ENCODE results near the gene PRR29.

- TF ChIP-seq, protein P1, sequence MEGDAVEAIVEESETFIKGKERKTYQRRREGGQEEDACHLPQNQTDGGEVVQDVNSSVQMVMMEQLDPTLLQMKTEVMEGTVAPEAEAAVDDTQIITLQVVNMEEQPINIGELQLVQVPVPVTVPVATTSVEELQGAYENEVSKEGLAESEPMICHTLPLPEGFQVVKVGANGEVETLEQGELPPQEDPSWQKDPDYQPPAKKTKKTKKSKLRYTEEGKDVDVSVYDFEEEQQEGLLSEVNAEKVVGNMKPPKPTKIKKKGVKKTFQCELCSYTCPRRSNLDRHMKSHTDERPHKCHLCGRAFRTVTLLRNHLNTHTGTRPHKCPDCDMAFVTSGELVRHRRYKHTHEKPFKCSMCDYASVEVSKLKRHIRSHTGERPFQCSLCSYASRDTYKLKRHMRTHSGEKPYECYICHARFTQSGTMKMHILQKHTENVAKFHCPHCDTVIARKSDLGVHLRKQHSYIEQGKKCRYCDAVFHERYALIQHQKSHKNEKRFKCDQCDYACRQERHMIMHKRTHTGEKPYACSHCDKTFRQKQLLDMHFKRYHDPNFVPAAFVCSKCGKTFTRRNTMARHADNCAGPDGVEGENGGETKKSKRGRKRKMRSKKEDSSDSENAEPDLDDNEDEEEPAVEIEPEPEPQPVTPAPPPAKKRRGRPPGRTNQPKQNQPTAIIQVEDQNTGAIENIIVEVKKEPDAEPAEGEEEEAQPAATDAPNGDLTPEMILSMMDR (IDR thresholded peaks at IDR 0.05) = no peak
- no peak for TF ChIP-seq POLR2A (IDR thresholded peaks at IDR 0.05)
Measured at GRCh38 chr17:64007838-64008282, 9.7 kb downstream of the PRR29 start.

Measured in adrenal gland (tissue), 5 donors.